Muscle layer of colon (tissue), 2 donors: Measurements from ENCODE around the gene XKR7.
"Not testable (repeated sequence)": the region's sequence is repeated elsewhere in the genome, so short reads cannot be mapped to it uniquely, and the experiment has no call there.

Experiments used
- H3K27ac ChIP-seq: one replicate; pipeline ENCODE4 v1.7.0; 2013; ENCODE audit warnings: low read depth, mild to moderate bottlenecking, low read length, moderate library complexity
- H3K27me3 ChIP-seq, 2 donors: one replicate each; pipeline ENCODE4 v1.7.0; 2013; ENCODE audit warnings: low read length in 2 of 2, mild to moderate bottlenecking in 2 of 2; ENCODE audit not compliant: insufficient read depth in 2 of 2, control insufficient read depth in 1 of 2
- H3K36me3 ChIP-seq: one replicate; pipeline ENCODE4 v1.7.0; 2013; ENCODE audit warnings: mild to moderate bottlenecking, low read length; ENCODE audit not compliant: insufficient read depth
- H3K4me1 ChIP-seq: one replicate; pipeline ENCODE4 v1.7.0; 2013; ENCODE audit warnings: mild to moderate bottlenecking, low read length; ENCODE audit not compliant: insufficient read depth
- H3K4me3 ChIP-seq, 2 donors: one replicate each; pipeline ENCODE4 v1.7.0; 2013; ENCODE audit warnings: low read length in 2 of 2, low read depth in 1 of 2, mild to moderate bottlenecking in 1 of 2, moderate library complexity in 1 of 2
- H3K9ac ChIP-seq: one replicate; pipeline ENCODE4 v1.7.0; 2013; ENCODE audit warnings: low read length
- H3K9me3 ChIP-seq: one replicate; pipeline ENCODE4 v1.7.0; 2013; ENCODE audit warnings: mild to moderate bottlenecking, low read length
- donor health status: abdominal sarcoma.
- donor health status: Adenocarcinoma of cecum.

The XKR7 gene

GRCh38 chr20:31967830-31968249 lies at the start of gene XKR7:
Gene XKR7 (plus strand): TSS chr20:31968151. CDS start chr20:31968176, 25 bp downstream.
- Histone ChIP-seq H3K9me3 (no peaks in the 10 kb centered on the region), H3K27me3 (peaks cover 10 to 31% of the 10 kb centered on the region in 2 donors), H3K9ac (no peak within 1 kb of the TSS), H3K36me3 (no peaks in the 10 kb centered on the region), H3K4me3 (no peak within 1 kb of the TSS), H3K27ac (no peak within 1 kb of the TSS), H3K4me1 (no peaks in the 10 kb centered on the region)

GRCh38 chr20:31918466-31919105 lies 49.4 kb upstream of the XKR7 start:
- Histone ChIP-seq H3K9me3 (no peaks in the 10 kb centered on the region), H3K27ac (no peak overlapping the region), H3K27me3 (no peaks in the 10 kb centered on the region), H3K4me3 (no peak overlapping the region), H3K4me1 (no peaks in the 10 kb centered on the region), H3K36me3 (no peaks in the 10 kb centered on the region), H3K9ac (no peak overlapping the region)

GRCh38 chr20:31919410-31920155 lies 48.4 kb upstream of the XKR7 start:
- H3K27ac ChIP-seq = no peak overlapping the region
- H3K9ac ChIP-seq = no peak overlapping the region
- H3K27me3 ChIP-seq = peaks cover 0 to 7% of the 10 kb centered on the region in 2 donors
- no peaks in the 10 kb centered on the region for H3K36me3 ChIP-seq
- no peaks in the 10 kb centered on the region for H3K9me3 ChIP-seq
- no peak overlapping the region for H3K4me3 ChIP-seq
- H3K4me1 ChIP-seq = no peaks in the 10 kb centered on the region

GRCh38 chr20:31920275-31920855 lies 47.6 kb upstream of the XKR7 start:
- no peaks in the 10 kb centered on the region for H3K36me3 ChIP-seq
- H3K9me3 ChIP-seq = no peaks in the 10 kb centered on the region
- no peak overlapping the region for H3K4me3 ChIP-seq
- H3K9ac ChIP-seq = no peak overlapping the region
- peaks cover 0 to 7% of the 10 kb centered on the region in 2 donors for H3K27me3 ChIP-seq
- no peak overlapping the region for H3K27ac ChIP-seq
- H3K4me1 ChIP-seq = no peaks in the 10 kb centered on the region

GRCh38 chr20:31921480-31921879 lies 46.5 kb upstream of the XKR7 start:
- not testable (repeated sequence) for H3K4me3 ChIP-seq, H3K9me3 ChIP-seq, H3K36me3 ChIP-seq, H3K4me1 ChIP-seq, H3K27ac ChIP-seq, H3K27me3 ChIP-seq, H3K9ac ChIP-seq

GRCh38 chr20:31922181-31922580 lies 45.8 kb upstream of the XKR7 start:
- H3K4me1 ChIP-seq = no peaks in the 10 kb centered on the region
- H3K9ac ChIP-seq = no peak overlapping the region
- H3K27me3 ChIP-seq = peaks cover 0 to 7% of the 10 kb centered on the region in 2 donors
- H3K9me3 ChIP-seq = no peaks in the 10 kb centered on the region
- no peak overlapping the region for H3K4me3 ChIP-seq
- H3K36me3 ChIP-seq = no peaks in the 10 kb centered on the region
- no peak overlapping the region for H3K27ac ChIP-seq

GRCh38 chr20:31922588-31922987 lies 45.4 kb upstream of the XKR7 start:
- Histone ChIP-seq H3K4me3 (no peak overlapping the region), H3K4me1 (no peaks in the 10 kb centered on the region), H3K9me3 (no peaks in the 10 kb centered on the region), H3K36me3 (no peaks in the 10 kb centered on the region), H3K9ac (no peak overlapping the region), H3K27me3 (peaks cover 0 to 7% of the 10 kb centered on the region in 2 donors), H3K27ac (no peak overlapping the region)

GRCh38 chr20:31923388-31924331 lies 44.3 kb upstream of the XKR7 start:
- H3K4me1 ChIP-seq = no peaks in the 10 kb centered on the region
- peaks cover 0 to 7% of the 10 kb centered on the region in 2 donors for H3K27me3 ChIP-seq
- no peak overlapping the region for H3K9ac ChIP-seq
- no peak overlapping the region for H3K4me3 ChIP-seq
- no peak overlapping the region for H3K27ac ChIP-seq
- no peaks in the 10 kb centered on the region for H3K9me3 ChIP-seq
- H3K36me3 ChIP-seq = no peaks in the 10 kb centered on the region

- Histone ChIP-seq H3K4me1 (no peaks in the 10 kb centered on the region), H3K4me3 (no peak overlapping the region), H3K9me3 (no peaks in the 10 kb centered on the region), H3K27me3 (peaks cover 0 to 7% of the 10 kb centered on the region in 2 donors), H3K27ac (no peak overlapping the region), H3K9ac (no peak overlapping the region), H3K36me3 (no peaks in the 10 kb centered on the region)
Measured at GRCh38 chr20:31924561-31924960, 43.4 kb upstream of the XKR7 start.

GRCh38 chr20:31925631-31926030 lies 42.3 kb upstream of the XKR7 start:
- H3K27me3 ChIP-seq = peaks cover 0 to 7% of the 10 kb centered on the region in 2 donors
- H3K4me1 ChIP-seq = no peaks in the 10 kb centered on the region

GRCh38 chr20:31926493-31926892 lies 41.5 kb upstream of the XKR7 start:
- Histone ChIP-seq H3K4me1 (no peaks in the 10 kb centered on the region), H3K9ac (no peak overlapping the region), H3K4me3 (no peak overlapping the region), H3K36me3 (no peaks in the 10 kb centered on the region), H3K9me3 (no peaks in the 10 kb centered on the region), H3K27ac (no peak overlapping the region), H3K27me3 (peaks cover 0 to 7% of the 10 kb centered on the region in 2 donors)

More at GRCh38 chr20:31925631-31926030, 42.3 kb upstream of the XKR7 start:
- Histone ChIP-seq H3K27ac (no peak overlapping the region), H3K4me3 (no peak overlapping the region), H3K9ac (no peak overlapping the region), H3K9me3 (no peaks in the 10 kb centered on the region), H3K36me3 (no peaks in the 10 kb centered on the region)
